Measurements from ENCODE around the gene PTH1R. TPM values are rescaled to one million over a fixed set of nuclear protein-coding genes. Genes with fewer than 3 reads are reported as not detected.

PTH1R gene
- total RNA-seq, 2 donors from 2014 or later = 0.69 to 0.86 TPM

- Histone ChIP-seq H3K9ac (ENCODE audit: low read depth in 2 of 2, low read length in 2 of 2) (peak overlapping the region in 1 of 2 donors; percentile 43), H3K4me3 (peak overlapping the region; percentile 27), H3K9me3 (no peaks in the 10 kb centered on the region), H3K27ac (peak overlapping the region; percentile 19), H3K36me3 (no peaks in the 10 kb centered on the region), H3K27me3 (peaks cover 43% of the 10 kb centered on the region), H3K4me1 (peaks cover 7% of the 10 kb centered on the region)
- TF ChIP-seq, protein P1, sequence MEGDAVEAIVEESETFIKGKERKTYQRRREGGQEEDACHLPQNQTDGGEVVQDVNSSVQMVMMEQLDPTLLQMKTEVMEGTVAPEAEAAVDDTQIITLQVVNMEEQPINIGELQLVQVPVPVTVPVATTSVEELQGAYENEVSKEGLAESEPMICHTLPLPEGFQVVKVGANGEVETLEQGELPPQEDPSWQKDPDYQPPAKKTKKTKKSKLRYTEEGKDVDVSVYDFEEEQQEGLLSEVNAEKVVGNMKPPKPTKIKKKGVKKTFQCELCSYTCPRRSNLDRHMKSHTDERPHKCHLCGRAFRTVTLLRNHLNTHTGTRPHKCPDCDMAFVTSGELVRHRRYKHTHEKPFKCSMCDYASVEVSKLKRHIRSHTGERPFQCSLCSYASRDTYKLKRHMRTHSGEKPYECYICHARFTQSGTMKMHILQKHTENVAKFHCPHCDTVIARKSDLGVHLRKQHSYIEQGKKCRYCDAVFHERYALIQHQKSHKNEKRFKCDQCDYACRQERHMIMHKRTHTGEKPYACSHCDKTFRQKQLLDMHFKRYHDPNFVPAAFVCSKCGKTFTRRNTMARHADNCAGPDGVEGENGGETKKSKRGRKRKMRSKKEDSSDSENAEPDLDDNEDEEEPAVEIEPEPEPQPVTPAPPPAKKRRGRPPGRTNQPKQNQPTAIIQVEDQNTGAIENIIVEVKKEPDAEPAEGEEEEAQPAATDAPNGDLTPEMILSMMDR (IDR thresholded peaks at IDR 0.05) = no peak
- intact Hi-C loops (cut with DNase I) = no loop called here
- no peak for DNase-seq
These were observed 5.0 kb downstream of the PTH1R start for GRCh38 chr3:46882377-46883053.

DNA sequence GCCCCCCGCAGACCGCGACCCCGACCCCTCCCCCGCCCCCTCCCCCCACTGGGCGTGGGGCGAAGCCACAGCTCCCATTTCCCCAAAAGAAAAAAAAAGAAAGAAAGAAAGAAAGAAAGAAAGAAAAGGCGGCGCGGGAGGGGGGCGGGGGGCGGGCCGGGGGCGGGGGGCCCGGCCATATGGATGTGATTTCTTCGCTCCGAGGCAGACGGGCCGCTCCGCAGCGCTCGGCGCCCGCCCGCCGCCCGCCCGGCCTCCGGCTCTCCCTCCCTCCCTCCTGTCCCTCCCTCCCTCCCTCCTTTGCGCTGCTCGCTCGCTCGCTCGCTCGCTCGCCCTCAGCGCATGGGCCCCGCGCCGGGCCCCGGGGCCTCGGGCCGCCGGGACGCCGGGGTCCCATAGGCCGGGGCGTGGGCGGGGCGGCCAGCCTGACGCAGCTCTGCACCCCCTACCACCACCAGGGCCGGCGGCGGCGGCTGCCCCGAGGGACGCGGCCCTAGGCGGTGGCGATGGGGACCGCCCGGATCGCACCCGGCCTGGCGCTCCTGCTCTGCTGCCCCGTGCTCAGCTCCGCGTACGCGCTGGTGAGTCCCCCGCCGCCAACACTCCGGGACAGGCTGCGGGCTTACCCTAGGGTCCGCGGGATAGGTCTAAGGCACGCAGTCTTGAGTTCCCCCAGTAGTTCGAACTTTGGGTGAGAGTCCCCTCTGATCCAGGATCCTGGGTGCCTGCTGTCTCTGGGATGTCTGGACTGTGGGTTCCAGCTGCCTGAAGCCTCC is 5.7 kb downstream of the PTH1R start:
- H3K4me1 ChIP-seq = peaks cover 7% of the 10 kb centered on the region
- no peak overlapping the region for H3K27ac ChIP-seq
- H3K27me3 ChIP-seq = peaks cover 43% of the 10 kb centered on the region
- intact Hi-C loops (cut with DNase I) = no loop called here
- TF ChIP-seq, protein P1 (IDR thresholded peaks at IDR 0.05) = no peak
- H3K4me3 ChIP-seq = peak overlapping the region; percentile 27
- H3K9ac ChIP-seq (ENCODE audit: low read depth in 2 of 2, low read length in 2 of 2) = peak overlapping the region; percentile 12 to 35
- H3K36me3 ChIP-seq = no peaks in the 10 kb centered on the region
- no peak for DNase-seq
- H3K9me3 ChIP-seq = no peaks in the 10 kb centered on the region

GRCh38 chr3:46883830-46884185 is 6.3 kb downstream of the PTH1R start:
- Histone ChIP-seq H3K9me3 (no peaks in the 10 kb centered on the region), H3K4me1 (peaks cover 7% of the 10 kb centered on the region), H3K27ac (no peak overlapping the region), H3K27me3 (peaks cover 43% of the 10 kb centered on the region), H3K4me3 (no peak overlapping the region), H3K36me3 (no peaks in the 10 kb centered on the region), H3K9ac (ENCODE audit: low read depth in 2 of 2, low read length in 2 of 2) (peak overlapping the region; percentile 12 to 35)
- TF ChIP-seq, protein P1 (IDR thresholded peaks at IDR 0.05) = no peak
- DNase-seq = no peak
- intact Hi-C loops (cut with DNase I) = no loop called here

- H3K27ac ChIP-seq = no peak overlapping the region
- H3K27me3 ChIP-seq = peaks cover 43% of the 10 kb centered on the region
- no peak for DNase-seq
- no peak overlapping the region for H3K4me3 ChIP-seq
- no peaks in the 10 kb centered on the region for H3K36me3 ChIP-seq
- no peaks in the 10 kb centered on the region for H3K9me3 ChIP-seq
- TF ChIP-seq, protein P1 (IDR thresholded peaks at IDR 0.05) = no peak
- H3K9ac ChIP-seq (ENCODE audit: low read depth in 2 of 2, low read length in 2 of 2) = no peak overlapping the region
- intact Hi-C loops (cut with DNase I) = no loop called here
- H3K4me1 ChIP-seq = peaks cover 7% of the 10 kb centered on the region
These were observed 6.9 kb downstream of the PTH1R start for GRCh38 chr3:46884427-46884826.

DNA sequence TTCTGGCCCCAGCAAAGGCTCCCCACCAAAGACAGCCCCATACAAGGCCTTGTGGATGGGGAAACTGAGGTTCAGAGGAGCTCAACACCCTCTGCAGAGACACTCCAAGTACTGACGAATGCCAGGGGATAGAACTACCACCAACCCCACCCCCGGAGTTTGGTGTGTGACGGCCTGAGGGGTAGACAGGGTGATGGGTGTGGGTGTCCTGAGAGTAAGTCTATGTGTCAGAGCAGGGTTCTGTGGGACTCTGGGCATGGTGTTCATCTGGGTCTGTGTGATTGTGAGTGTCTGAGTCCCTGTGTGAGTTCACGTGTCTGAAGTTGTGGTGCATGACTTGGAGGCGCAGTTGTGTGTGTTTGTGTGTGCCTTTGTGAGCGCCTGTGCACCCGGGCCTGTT is 7.4 kb downstream of the PTH1R start:
- intact Hi-C loops (cut with DNase I) = no loop called here
- Histone ChIP-seq H3K4me1 (peaks cover 7% of the 10 kb centered on the region), H3K9me3 (no peaks in the 10 kb centered on the region), H3K9ac (ENCODE audit: low read depth in 2 of 2, low read length in 2 of 2) (no peak overlapping the region), H3K4me3 (no peak overlapping the region), H3K27ac (no peak overlapping the region), H3K36me3 (no peaks in the 10 kb centered on the region), H3K27me3 (peaks cover 43% of the 10 kb centered on the region)
- TF ChIP-seq, protein P1 (IDR thresholded peaks at IDR 0.05) = no peak
- no peak for DNase-seq

Measured in colonic mucosa (tissue), 4 donors.